DMS114 treated with DMSO at 0.1 percent for 48 hours (cell line): ENCODE measurements around the gene DMD.

Source experiments
- DNase-seq: peaks from one replicate; lab custom pipeline; 2025; ENCODE audit not compliant: unreplicated experiment; lab: John Stamatoyannopoulos, UW

Gene DMD

DNA sequence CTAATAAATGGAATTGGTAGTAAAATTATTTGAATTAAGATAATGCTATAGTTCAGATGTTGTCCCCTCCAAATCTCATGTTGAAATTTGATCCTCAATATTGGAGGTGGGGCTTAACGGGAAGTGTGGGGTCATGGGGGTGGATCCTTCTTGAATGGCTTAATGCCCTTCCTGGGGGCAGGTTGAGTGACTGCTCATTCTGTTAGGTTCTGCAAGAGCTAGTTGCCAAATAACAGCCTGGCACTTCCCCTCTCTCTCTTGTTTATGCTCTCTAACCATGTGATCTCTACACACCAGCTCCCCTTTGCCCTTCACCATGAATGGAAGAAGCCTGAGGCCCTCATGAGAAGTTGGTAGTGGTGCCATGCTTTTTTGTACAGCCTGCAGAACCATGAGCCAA is 1414.7 kb downstream of the DMD start:
- no peak for DNase-seq

- DNase-seq: no peak
These were observed 1463.9 kb downstream of the DMD start for GRCh38 chrX:31747411-31747810.

DNA sequence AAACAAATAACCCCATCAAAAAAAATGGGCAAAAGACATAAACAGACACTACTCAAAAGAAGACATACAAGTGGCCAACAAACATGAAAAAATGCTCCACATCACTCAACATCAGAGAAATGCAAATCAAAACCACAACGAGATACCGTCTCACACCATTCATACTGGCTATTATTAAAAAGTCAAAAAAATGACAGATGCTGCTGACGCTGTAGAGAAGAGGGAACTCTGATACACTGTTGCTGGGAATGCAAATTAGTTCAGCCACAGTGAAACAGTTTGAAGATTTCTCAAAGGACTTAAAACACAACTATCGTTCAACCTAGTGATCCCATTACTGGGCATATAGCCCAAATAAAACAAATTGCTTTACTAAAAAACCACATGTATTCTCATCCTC is 1468.3 kb downstream of the DMD start:
- no peak for DNase-seq

GRCh38 chrX:31717474-31717873 is 1493.9 kb downstream of the DMD start:
- DNase-seq: no peak

- no peak for DNase-seq
These were observed 1495.7 kb downstream of the DMD start for GRCh38 chrX:31715675-31716074.

- no peak for DNase-seq
These were observed 1496.6 kb downstream of the DMD start for GRCh38 chrX:31714797-31715196.

DNA sequence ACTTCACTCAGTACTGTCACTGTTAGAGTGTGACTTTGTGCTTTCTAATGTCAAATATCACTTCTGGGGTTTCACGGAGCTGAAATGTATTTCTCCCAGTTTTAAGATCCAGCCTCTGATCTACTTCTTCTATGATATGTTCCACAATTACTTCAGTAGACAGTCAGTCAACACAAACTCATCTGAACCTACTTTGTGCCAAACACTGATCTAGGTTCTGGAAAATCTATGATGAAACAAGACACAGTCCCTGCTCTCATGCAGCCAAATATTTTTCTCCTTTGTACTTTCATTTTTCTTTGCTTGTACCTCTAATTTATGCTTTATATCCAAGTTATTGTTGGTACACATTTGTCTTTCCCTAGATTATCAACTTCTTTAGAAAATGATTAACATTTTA is 1498.2 kb downstream of the DMD start:
- DNase-seq: no peak

- DNase-seq: no peak
These were observed 1500.2 kb downstream of the DMD start for GRCh38 chrX:31711166-31711565.

DNA sequence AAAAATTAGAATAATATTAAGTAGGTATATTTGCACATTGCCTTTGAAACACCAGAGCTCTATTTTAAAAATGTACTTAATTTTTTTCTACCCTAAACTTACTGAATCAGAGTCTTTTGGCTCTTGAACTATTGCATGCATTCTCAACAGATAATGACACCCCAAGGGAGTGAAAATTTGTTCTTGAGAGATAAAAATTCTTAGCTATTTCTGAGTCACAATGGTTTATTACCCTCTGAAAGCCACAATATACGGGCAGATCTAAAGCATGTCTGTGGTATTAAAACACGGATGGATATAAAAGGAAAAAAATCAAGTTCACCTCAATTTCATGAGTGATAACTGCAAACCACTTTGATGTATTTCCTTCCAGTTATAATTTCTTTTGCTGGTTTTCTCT is 1503.2 kb downstream of the DMD start:
- DNase-seq: no peak

DNA sequence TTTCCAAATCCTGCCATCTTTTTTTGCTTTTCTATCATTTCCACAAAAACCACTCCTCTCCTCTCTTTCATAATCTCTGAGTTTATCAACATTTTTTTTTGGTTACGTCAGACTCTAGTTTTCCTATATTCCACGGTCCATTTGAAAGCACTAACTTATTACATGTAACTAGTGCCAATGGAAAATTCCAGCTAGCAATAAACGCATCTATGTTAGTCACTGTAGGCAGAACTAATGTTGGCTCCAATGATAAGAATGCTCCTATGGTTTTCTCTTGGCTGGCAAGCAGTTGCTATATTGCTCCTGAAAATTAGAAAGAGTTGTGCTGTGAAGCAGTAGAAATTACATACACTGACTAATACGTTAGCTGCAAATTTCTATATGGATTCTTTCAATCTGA is 1504.9 kb downstream of the DMD start:
- DNase-seq: no peak

GRCh38 chrX:31705816-31706215 is 1505.5 kb downstream of the DMD start:
- no peak for DNase-seq

DNA sequence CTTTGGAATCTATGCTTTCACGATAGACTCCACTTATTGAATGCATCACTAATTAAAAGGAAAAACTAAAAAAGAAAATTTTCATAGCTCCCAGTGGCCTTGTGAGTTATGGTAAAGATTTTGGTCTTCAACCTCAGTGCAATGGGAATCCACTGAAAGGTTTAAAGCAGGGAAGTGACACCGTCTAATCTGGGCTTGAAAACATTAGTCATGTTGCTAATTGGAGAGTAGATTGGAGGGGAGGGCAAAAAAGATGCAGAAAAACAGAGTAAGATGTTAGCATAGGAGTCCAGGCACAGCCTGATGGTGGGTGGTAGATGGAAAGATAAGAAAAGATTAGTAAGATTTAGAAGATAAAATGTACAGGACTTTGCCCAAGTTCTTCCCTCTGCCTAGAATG is 1506.4 kb downstream of the DMD start:
- no peak for DNase-seq

DNA sequence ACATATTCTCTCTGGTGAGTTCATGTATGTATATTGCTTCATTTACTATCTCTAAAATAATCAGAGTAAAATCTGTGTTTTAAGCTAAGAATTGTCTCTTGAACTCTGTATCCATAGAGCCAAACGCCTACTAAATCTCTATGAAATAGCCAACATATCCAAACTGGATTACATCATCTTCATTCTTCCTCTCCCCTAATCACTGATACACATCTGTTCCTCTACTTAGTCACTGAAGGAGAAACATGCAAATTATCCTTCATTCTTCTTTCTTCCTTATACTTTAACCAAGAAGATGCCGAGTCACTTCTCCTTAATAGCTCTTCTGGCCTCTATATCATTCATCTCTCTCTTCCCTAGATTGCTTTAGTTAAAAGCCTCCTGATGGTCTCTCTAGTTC is 1509.1 kb downstream of the DMD start:
- DNase-seq: no peak

GRCh38 chrX:31697294-31697916 is 1513.9 kb downstream of the DMD start:
- DNase-seq: no peak

GRCh38 chrX:31679861-31680260 is 1531.5 kb downstream of the DMD start:
- no peak for DNase-seq

DNA sequence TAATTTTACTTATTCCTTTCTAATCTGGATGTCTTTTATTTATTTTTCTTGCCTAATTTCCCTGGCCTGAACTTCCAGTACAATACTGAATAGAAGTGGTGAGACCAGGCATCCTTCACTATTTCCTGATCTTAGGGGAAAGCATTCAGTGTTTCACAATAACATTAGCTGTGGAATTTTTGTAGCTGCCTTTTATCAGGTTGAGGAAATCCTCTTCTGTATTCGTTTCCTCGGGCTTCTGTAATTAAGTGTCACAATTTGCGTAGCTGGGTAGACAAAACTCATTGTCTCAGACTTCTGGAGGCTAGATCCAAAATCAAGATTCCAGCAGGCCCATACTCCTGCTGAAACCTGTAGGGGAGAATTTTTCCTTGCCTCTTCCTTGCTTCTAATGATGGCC is 1541.1 kb downstream of the DMD start:
- DNase-seq: no peak

GRCh38 chrX:31665454-31665853 is 1545.9 kb downstream of the DMD start:
- no peak for DNase-seq

DNA sequence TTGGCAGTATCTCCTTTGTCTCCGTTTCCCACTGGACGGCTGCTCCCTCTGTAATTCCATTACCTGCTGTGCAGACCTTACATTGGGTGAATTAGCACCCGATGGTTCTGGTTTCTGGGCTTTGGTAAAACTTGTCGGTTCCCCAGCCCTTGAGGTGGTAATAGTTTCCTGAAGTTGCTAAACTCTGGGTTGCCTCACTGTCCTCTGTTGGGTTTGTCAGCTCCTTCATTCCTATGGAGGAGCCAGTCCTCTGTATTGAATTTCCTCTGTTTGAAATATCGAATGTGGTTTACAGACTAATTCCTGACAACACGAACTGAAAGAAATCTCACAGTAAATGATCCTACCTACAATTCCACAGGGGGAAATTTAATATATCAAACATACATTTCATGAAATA is 1548.2 kb downstream of the DMD start:
- no peak for DNase-seq

DNA sequence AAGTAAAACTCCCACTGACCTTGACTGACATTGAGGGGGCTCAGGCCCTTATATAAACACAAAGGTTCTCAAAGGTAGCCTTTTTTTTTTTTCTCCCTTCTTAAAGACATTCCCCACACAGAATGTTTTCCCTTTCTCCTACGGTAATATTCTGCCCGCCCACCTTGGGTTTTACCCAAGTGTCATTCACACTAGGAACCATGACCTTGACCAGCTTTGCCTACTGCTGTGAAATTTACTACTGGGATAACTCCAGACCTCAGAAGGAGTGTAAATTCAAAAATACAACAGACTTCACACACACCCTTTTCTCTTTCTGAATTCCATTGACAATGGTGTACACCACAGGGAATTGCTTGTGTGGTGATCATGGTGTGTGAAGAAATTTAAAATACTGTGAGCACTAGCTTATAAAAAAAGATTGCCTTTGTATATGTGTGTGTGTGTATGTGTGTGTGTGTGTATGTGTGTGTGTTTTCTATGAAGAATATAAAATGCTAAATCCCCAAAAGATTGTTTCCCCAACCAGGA is 1550.0 kb downstream of the DMD start:
- no peak for DNase-seq

- DNase-seq: peak; percentile 7
These were observed 1553.0 kb downstream of the DMD start for GRCh38 chrX:31658360-31658759.

DNA sequence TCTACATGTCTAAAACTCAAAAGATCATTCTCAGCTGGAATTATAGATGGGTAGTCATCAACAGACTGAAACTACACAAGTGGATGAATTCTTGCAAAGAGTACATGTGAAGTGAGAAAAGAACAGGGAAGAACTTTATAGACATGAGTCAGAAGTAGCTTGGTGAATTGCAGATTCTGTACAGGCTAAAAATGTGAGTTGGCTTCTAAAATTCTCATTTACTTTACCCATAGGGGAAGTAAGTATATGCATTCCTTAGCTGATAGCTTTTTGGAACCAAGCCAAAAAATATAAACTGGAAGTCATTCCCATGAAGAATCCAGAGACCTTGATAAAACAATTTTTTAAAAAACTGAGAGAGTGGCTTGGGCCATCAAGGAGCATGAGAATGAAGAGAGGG is 1555.3 kb downstream of the DMD start:
- no peak for DNase-seq

DNA sequence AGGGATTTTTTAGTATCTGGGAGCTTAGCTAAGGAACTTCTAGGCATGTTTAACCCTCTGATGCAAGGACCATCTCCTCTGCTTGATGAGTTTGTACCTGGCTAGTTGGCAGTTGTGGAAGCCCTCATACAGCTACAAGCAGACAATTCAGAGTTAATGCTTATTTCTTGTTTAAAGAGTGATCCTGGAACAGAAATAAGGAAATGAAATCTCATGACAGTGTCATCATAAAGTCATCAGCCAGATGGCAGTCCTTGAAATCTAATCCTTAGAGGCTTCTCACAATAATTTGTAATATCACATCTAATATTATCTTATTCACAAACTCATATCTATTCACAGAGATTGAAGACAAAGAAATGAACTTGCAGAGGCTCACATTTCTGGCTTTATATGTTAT is 1557.9 kb downstream of the DMD start:
- no peak for DNase-seq

GRCh38 chrX:31652650-31653049 is 1558.7 kb downstream of the DMD start:
- DNase-seq: no peak
